GM12878 (cell line): ENCODE measurements around the gene CNOT8. TPM values are rescaled to one million over a fixed set of nuclear protein-coding genes. Genes with fewer than 3 reads are reported as not detected.
"Not testable (repeated sequence)": the region's sequence is repeated elsewhere in the genome, so short reads cannot be mapped to it uniquely, and the experiment has no call there.

Experiments used
- ATAC-seq: fragments of 200-7000 bp; cut with Tn5 transposase; 3 replicates; pipeline ENCODE4 v1.9.1; 2020; ENCODE audit warnings: mild to moderate bottlenecking, moderate library complexity
- BruUV-seq: library from RNA; stranded (reverse); fragments of 400-500 nt; replicated peaks from 2 replicates; lab custom pipeline; 2021; lab: Mats Ljungman, UMichigan
- CTCF ChIA-PET: fragments of 300-600 bp; sonication (Branson Sonifier 250); formaldehyde crosslinking; extraction: SDS; loops from one replicate; lab custom pipeline; 2021; ENCODE audit warnings: inconsistent platforms; lab: Yijun Ruan, JAX
- POLR2A ChIA-PET: fragments of 350-600 bp; formaldehyde crosslinking; extraction: SDS; loops from one replicate; lab custom pipeline; 2021; ENCODE audit warnings: inconsistent platforms; lab: Charles Lee
- RAD21 ChIA-PET: fragments of 300-600 bp; sonication (Branson Sonifier 250); formaldehyde crosslinking; loops from one replicate; lab custom pipeline; 2023; ENCODE audit warnings: antibody characterized with exemption; ENCODE audit not compliant: unreplicated experiment; lab: Charles Lee
- SMC1A ChIA-PET: fragments of 300-600 bp; sonication (Branson Sonifier 250); formaldehyde crosslinking; loops from one replicate; lab custom pipeline; 2023; ENCODE audit not compliant: unreplicated experiment, uncharacterized antibody; lab: Charles Lee
- DNase-seq: peaks from one replicate; pipeline ENCODE4 v3.0.0-alpha.2; 2011; ENCODE audit warnings: low read depth, low spot score
- FAIRE-seq: peaks from 3 replicates; lab custom pipeline; 2011; peaks lifted over from hg19 to GRCh38; lab: Jason Lieb, UNC
- H2AFZ ChIP-seq: 2 replicates; pipeline ENCODE4 v1.6.0; 2011; ENCODE audit warnings: low read depth, low read length, control low read depth; ENCODE audit not compliant: control insufficient read depth
- H3K27ac ChIP-seq: 2 replicates; pipeline ENCODE4 v1.5.1; 2011; ENCODE audit warnings: control low read depth; ENCODE audit not compliant: control insufficient read depth, insufficient read depth
- H3K27me3 ChIP-seq, 2 experiments: replicated peaks in 1 of 2; 2 replicates each; pipeline versions ENCODE4 v1.6.0 to v1.6.1; 2011; ENCODE audit warnings: low read length in 1 of 2; ENCODE audit not compliant: control insufficient read depth in 2 of 2, insufficient read depth in 2 of 2
- H3K36me3 ChIP-seq, 2 experiments: 2 replicates each; pipeline ENCODE4 v1.5.1; 2011; ENCODE audit warnings: low read length in 1 of 2; ENCODE audit not compliant: control insufficient read depth in 2 of 2, insufficient read depth in 2 of 2
- H3K4me1 ChIP-seq: 2 replicates; pipeline ENCODE4 v1.6.1; 2011; ENCODE audit warnings: mild to moderate bottlenecking, low read length, moderate library complexity, mixed read lengths; ENCODE audit not compliant: control insufficient read depth, insufficient read depth
- H3K4me2 ChIP-seq: 2 replicates; pipeline ENCODE4 v1.6.0; 2011; ENCODE audit warnings: control low read depth; ENCODE audit not compliant: control insufficient read depth, insufficient read depth
- H3K4me3 ChIP-seq: fragments of 200-600 bp; sonication (generic); 2 replicates; pipeline ENCODE4 v1.5.1; 2016
- H3K79me2 ChIP-seq: 2 replicates; pipeline ENCODE4 v1.6.0; 2011; ENCODE audit warnings: low read length; ENCODE audit not compliant: control insufficient read depth, insufficient read depth
- H3K9ac ChIP-seq: 2 replicates; pipeline ENCODE4 v1.8.0; 2011; ENCODE audit warnings: low read length, control low read depth, mixed read lengths; ENCODE audit not compliant: control insufficient read depth, insufficient read depth
- H3K9me3 ChIP-seq: replicated peaks from 3 replicates; pipeline ENCODE4 v1.5.1; 2011; ENCODE audit warnings: mild to moderate bottlenecking, low read length; ENCODE audit not compliant: control insufficient read depth, insufficient read depth
- H4K20me1 ChIP-seq: 2 replicates; pipeline ENCODE4 v1.6.0; 2011; ENCODE audit not compliant: control insufficient read depth, insufficient read depth
- ATF2 ChIP-seq: IDR thresholded peaks from 2 replicates; pipeline ENCODE4 v1.6.1; 2012; ENCODE audit warnings: low read length, inconsistent platforms
- CHD2 ChIP-seq: IDR thresholded peaks from 2 replicates; pipeline ENCODE4 v1.6.1; 2011; ENCODE audit warnings: low read depth, low read length, improper control_type of control experiment, borderline replicate concordance
- HSF1 ChIP-seq: fragments of 150-350 bp; IDR thresholded peaks from 2 replicates; pipeline ENCODE4 v1.6.1; 2014; ENCODE audit warnings: mild to moderate bottlenecking, low read depth, low read length
- JUNB ChIP-seq: IDR thresholded peaks from 2 replicates; pipeline ENCODE4 v1.6.1; 2016; ENCODE audit warnings: antibody characterized with exemption, mild to moderate bottlenecking
- KAT2A ChIP-seq: conservative IDR thresholded peaks from 2 replicates; pipeline ENCODE4 v1.6.1; 2011; ENCODE audit warnings: low read depth, low read length; ENCODE audit not compliant: control insufficient read depth
- KDM1A ChIP-seq: fragments of 200-600 bp; sonication (generic); IDR thresholded peaks from 2 replicates; pipeline ENCODE4 v1.6.1; 2016; ENCODE audit warnings: borderline replicate concordance
- MEF2B ChIP-seq: fragments of 450-650 bp; IDR thresholded peaks from 2 replicates; pipeline ENCODE4 v1.6.1; 2018; ENCODE audit warnings: mild to moderate bottlenecking, moderate library complexity; ENCODE audit not compliant: partially characterized antibody, poor library complexity, severe bottlenecking
- ZBED1 ChIP-seq: IDR thresholded peaks from 2 replicates; pipeline ENCODE4 v1.6.1; 2016; ENCODE audit warnings: borderline replicate concordance
- WGBS: methylation state at CpG from one replicate; pipeline ENCODE4 v1.1.6; 2016; ENCODE audit warnings: low lambda C conversion rate; ENCODE audit not compliant: insufficient replicate concordance, insufficient coverage; ENCODE audit errors: missing lambda C conversion rate; 5-methylcytosine and 5-hydroxymethylcytosine counted together
- in situ Hi-C: fragments of 300-500 bp; cut with MboI; formaldehyde crosslinking; loops from 9 replicates; pipeline ENCODE4 v1.14.3; 2018; ENCODE audit warnings: mixed read lengths
- intact Hi-C: fragments of 100-400 bp; cut with micrococcal nuclease; formaldehyde crosslinking; loops from one replicate; pipeline ENCODE4 v1.14.2; 2022; ENCODE audit not compliant: unreplicated experiment
- polyA plus RNA-seq, 11 experiments: library from polyadenylated mRNA; depleted of rRNA in 4 of 11; unstranded in 6 of 11; stranded (reverse) in 5 of 11; fragments of >200 nt; fragmentation: Nextera tagmentation in 4 of 11; fragmentation: Illumina TruSeq in 1 of 11; extraction: Ambion mirVana in 4 of 11; extraction: Trizol in 1 of 11; gene quantifications; 1 replicate in 1 of 11; 2 replicates in 10 of 11; pipeline versions ENCODE4 v1.2.1 to v1.2.3, GENCODE V29; 2011 to 2016; ENCODE audit warnings: inconsistent platforms in 2 of 11, missing spikeins in 2 of 11, low read depth in 1 of 11
- total RNA-seq, 4 experiments: library from RNA; depleted of rRNA in 3 of 4; stranded (reverse); fragments of >200 nt in 3 of 4; fragmentation: Illumina TruSeq in 1 of 4; extraction: Trizol in 1 of 4; gene quantifications; 2 replicates each; pipeline versions ENCODE4 v1.2.1 to v1.2.3, GENCODE V29; 2013 to 2021

Gene CNOT8
- total and polyA plus RNA-seq, 10 of the 15 experiments (the other 5 are each of a cell fraction or from before 2014, with no cell fraction given) = 13.2 to 57.1 (median 39.0) TPM

GRCh38 chr5:154901913-154902312 lies 43.5 kb downstream of the CNOT8 start (continued):
- no peak for TF ChIP-seq KAT2A

GRCh38 chr5:154905601-154906000 lies 47.2 kb downstream of the CNOT8 start:
- CTCF ChIA-PET = interaction anchor here (0.6 to 0.7 kb wide), 3 partner anchors 41 to 227 kb away, joined by 3 to 5 read pairs (median 4); no protein-coding TSS in a partner anchor
- H3K9ac ChIP-seq, in situ Hi-C loops, BruUV-seq, H3K4me2 ChIP-seq, H3K4me1 ChIP-seq, H3K27ac ChIP-seq, DNase-seq, H2AFZ ChIP-seq, H3K9me3 ChIP-seq, ATAC-seq, H3K79me2 ChIP-seq, intact Hi-C loops, H3K27me3 ChIP-seq, FAIRE-seq, H3K4me3 ChIP-seq, H4K20me1 ChIP-seq: not testable (repeated sequence)
- WGBS = 96% methylated on average over 6 of the region's 7 CpGs
- peaks cover 2 to 19% of the 10 kb centered on the region in 2 experiments for H3K36me3 ChIP-seq
- SMC1A ChIA-PET = interaction anchor here (0.6 kb wide), 2 partner anchors 12 to 35 kb away, joined by 3 read pairs; no protein-coding TSS in a partner anchor
- POLR2A ChIA-PET = interaction anchor here (0.6 to 0.7 kb wide), 2 partner anchors 9 to 1374 kb away, joined by 3 read pairs; no protein-coding TSS in a partner anchor
- RAD21 ChIA-PET = interaction anchor here (0.6 kb wide), 1 partner anchor 29 kb away, joined by 3 read pairs; no protein-coding TSS in a partner anchor

GRCh38 chr5:154916874-154917273 lies 58.4 kb downstream of the CNOT8 start:
- DNase-seq (no peak), FAIRE-seq (no peak), ATAC-seq (no peak)
- no peak overlapping the region for H3K4me3 ChIP-seq
- H3K4me2 ChIP-seq = no peak overlapping the region
- no peaks in the 10 kb centered on the region for H4K20me1 ChIP-seq
- H3K36me3 ChIP-seq = peaks cover 2 to 10% of the 10 kb centered on the region in 2 experiments; a peak in 3 of 4 replicates
- WGBS = 97% methylated on average over 3 of the region's 3 CpGs
- in situ Hi-C loops (no loop called here), intact Hi-C loops (loop anchor here (10.0 kb wide), 1 partner anchor 262 kb away; no protein-coding TSS in a partner anchor)
- BruUV-seq = no TSS peak
- no peaks in the 10 kb centered on the region for H3K27me3 ChIP-seq
- no peaks in the 10 kb centered on the region for H3K4me1 ChIP-seq
- H3K9ac ChIP-seq = no peak overlapping the region
- no peaks in the 10 kb centered on the region for H3K79me2 ChIP-seq
- H3K9me3 ChIP-seq = no peaks in the 10 kb centered on the region
- ChIA-PET CTCF (interaction anchor here (0.7 to 1.9 kb wide), 5 partner anchors 53 to 271 kb away, joined by 3 to 6 read pairs (median 4); no protein-coding TSS in a partner anchor), POLR2A (no interaction called here), SMC1A (interaction anchor here (0.9 to 1.6 kb wide), 3 partner anchors 13 to 28 kb away, joined by 3 to 9 read pairs (median 4); partner anchors contain the start of gene GEMIN5), RAD21 (no interaction called here)
- no peak overlapping the region for H2AFZ ChIP-seq
- TF ChIP-seq JUNB (no peak), HSF1 (no peak), MEF2B (no peak), CHD2 (no peak), KDM1A (no peak), ATF2 (no peak), ZBED1 (no peak)
- no peak overlapping the region for H3K27ac ChIP-seq
